Adrenal gland (tissue), 5 donors: ENCODE results near the gene FMR1.

Source experiments
- CTCF ChIP-seq, 6 experiments: fragments of 450-650 bp in 4 of 6; fragments of 200-600 bp in 2 of 6; sonication (generic) in 1 of 6; IDR thresholded peaks; 1 replicate in 5 of 6; 2 replicates in 1 of 6; pipeline versions ENCODE4 v1.5.1 to v1.8.0; 2016 to 2021; ENCODE audit warnings: antibody characterized with exemption in 6 of 6, mild to moderate bottlenecking in 2 of 6, moderate library complexity in 1 of 6
- POLR2A ChIP-seq, 2 donors: fragments of 450-650 bp; IDR thresholded peaks; one replicate each; pipeline ENCODE4 v1.6.1; 2017; ENCODE audit warnings: antibody characterized with exemption in 2 of 2, mild to moderate bottlenecking in 2 of 2, moderate library complexity in 1 of 2
- donor health status: DM: no; HTN: no; CAD: no.

- TF ChIP-seq CTCF (IDR thresholded peaks at IDR 0.05) (no peak), POLR2A (IDR thresholded peaks at IDR 0.05) (no peak)
Observed at GRCh38 chrX:147891896-147892295, 19.8 kb upstream of the FMR1 start.
